Measurements from ENCODE around the gene TPPP.

Gene TPPP

GRCh38 chr5:644509-644908 lies 48.6 kb downstream of the TPPP start:
- Histone ChIP-seq H3K4me1 (ENCODE audit: control insufficient read depth, insufficient read depth, low read length) (no peaks in the 10 kb centered on the region), H3K36me3 (ENCODE audit: control insufficient read depth in 2 of 2, insufficient read depth in 1 of 2, low read length in 2 of 2) (peaks cover 37 to 94% of the 10 kb centered on the region in 2 experiments), H3K27ac (ENCODE audit: extremely low read depth, low read depth, low read length) (no peak overlapping the region), H3K9me3 (ENCODE audit: control insufficient read depth, insufficient read depth, low read depth, low read length) (no peaks in the 10 kb centered on the region), H3K4me3 (ENCODE audit: low read depth, low read length) (no peak overlapping the region)
- POLR2A ChIA-PET, result no interaction called here
- CTCF ChIA-PET, result no interaction called here
- TF ChIP-seq GLIS2 (tag by site-specific recombination; IDR thresholded peaks at IDR 0.05) (no peak), ZNF366 (tag by site-specific recombination; conservative IDR thresholded peaks at IDR 0.05) (no peak)

GRCh38 chr5:643811-644271 lies 49.3 kb downstream of the TPPP start:
- Histone ChIP-seq H3K36me3 (ENCODE audit: control insufficient read depth in 2 of 2, insufficient read depth in 1 of 2, low read length in 2 of 2) (peaks cover 37 to 95% of the 10 kb centered on the region in 2 experiments), H3K9me3 (ENCODE audit: control insufficient read depth, insufficient read depth, low read depth, low read length) (no peaks in the 10 kb centered on the region), H3K27ac (ENCODE audit: extremely low read depth, low read depth, low read length) (no peak overlapping the region), H3K4me1 (ENCODE audit: control insufficient read depth, insufficient read depth, low read length) (no peaks in the 10 kb centered on the region), H3K4me3 (ENCODE audit: low read depth, low read length) (no peak overlapping the region)
- CTCF ChIA-PET, result no interaction called here
- no peak for TF ChIP-seq CTCF (tag by site-specific recombination; IDR thresholded peaks at IDR 0.05)
- TF ChIP-seq ZNF184 (tag by site-specific recombination; IDR thresholded peaks at IDR 0.05), result no peak
- POLR2A ChIA-PET, result interaction anchor here (1.2 kb wide), 1 partner anchor 16 kb away, joined by 3 read pairs; no protein-coding TSS in a partner anchor

GRCh38 chr5:643351-643801 lies 49.8 kb downstream of the TPPP start:
- Histone ChIP-seq H3K36me3 (ENCODE audit: control insufficient read depth in 2 of 2, insufficient read depth in 1 of 2, low read length in 2 of 2) (peaks cover 37 to 96% of the 10 kb centered on the region in 2 experiments), H3K4me3 (ENCODE audit: low read depth, low read length) (no peak overlapping the region), H3K4me1 (ENCODE audit: control insufficient read depth, insufficient read depth, low read length) (no peaks in the 10 kb centered on the region), H3K9me3 (ENCODE audit: control insufficient read depth, insufficient read depth, low read depth, low read length) (no peaks in the 10 kb centered on the region), H3K27ac (ENCODE audit: extremely low read depth, low read depth, low read length) (no peak overlapping the region)
- ChIA-PET POLR2A (interaction anchor here (1.2 kb wide), 1 partner anchor 16 kb away, joined by 3 read pairs; no protein-coding TSS in a partner anchor), CTCF (interaction anchor here (1.2 kb wide), 1 partner anchor 26 kb away, joined by 4 read pairs; no protein-coding TSS in a partner anchor)
- TF ChIP-seq ZNF366 (tag by site-specific recombination; conservative IDR thresholded peaks at IDR 0.05) (no peak), KLF17 (tag by site-specific recombination; IDR thresholded peaks at IDR 0.05) (no peak), ZNF280D (tag by site-specific recombination; IDR thresholded peaks at IDR 0.05) (no peak), ZNF354C (tag by site-specific recombination; IDR thresholded peaks at IDR 0.05; ENCODE audit: borderline replicate concordance, low read depth) (no peak), KLF16 (tag by site-specific recombination; IDR thresholded peaks at IDR 0.05) (no peak), ZNF624 (tag by site-specific recombination; IDR thresholded peaks at IDR 0.05) (no peak), ZNF214 (tag by site-specific recombination; IDR thresholded peaks at IDR 0.05; ENCODE audit: borderline replicate concordance) (no peak)

GRCh38 chr5:642481-642880 lies 50.7 kb downstream of the TPPP start:
- CTCF ChIA-PET, result interaction anchor here (1.2 kb wide), 1 partner anchor 27 kb away, joined by 4 read pairs; no protein-coding TSS in a partner anchor

More at GRCh38 chr5:642481-642880, 50.7 kb downstream of the TPPP start:
- POLR2A ChIA-PET, result no interaction called here
- Histone ChIP-seq H3K36me3 (ENCODE audit: control insufficient read depth in 2 of 2, insufficient read depth in 1 of 2, low read length in 2 of 2) (peaks cover 36 to 96% of the 10 kb centered on the region in 2 experiments), H3K27ac (ENCODE audit: extremely low read depth, low read depth, low read length) (no peak overlapping the region), H3K4me1 (ENCODE audit: control insufficient read depth, insufficient read depth, low read length) (no peaks in the 10 kb centered on the region), H3K4me3 (ENCODE audit: low read depth, low read length) (no peak overlapping the region), H3K9me3 (ENCODE audit: control insufficient read depth, insufficient read depth, low read depth, low read length) (no peaks in the 10 kb centered on the region)
- no peak for TF ChIP-seq ZFP41 (tag by site-specific recombination; IDR thresholded peaks at IDR 0.05; ENCODE audit: borderline replicate concordance)
- TF ChIP-seq ZNF768 (tag by site-specific recombination; IDR thresholded peaks at IDR 0.05), result no peak
- TF ChIP-seq BCL6B (tag by site-specific recombination; IDR thresholded peaks at IDR 0.05), result no peak
- no peak for TF ChIP-seq ZSCAN23 (tag by site-specific recombination; IDR thresholded peaks at IDR 0.05)

All from HEK293 (cell line).